ENCODE measurements around the gene GALNT13.
A peak's percentile ranks its signal among the peaks of the same experiment; 100 is the strongest.

Gene GALNT13

GRCh38 chr2:154447727-154448418, 576.2 kb downstream of the GALNT13 start:
- TF ChIP-seq, protein P1, sequence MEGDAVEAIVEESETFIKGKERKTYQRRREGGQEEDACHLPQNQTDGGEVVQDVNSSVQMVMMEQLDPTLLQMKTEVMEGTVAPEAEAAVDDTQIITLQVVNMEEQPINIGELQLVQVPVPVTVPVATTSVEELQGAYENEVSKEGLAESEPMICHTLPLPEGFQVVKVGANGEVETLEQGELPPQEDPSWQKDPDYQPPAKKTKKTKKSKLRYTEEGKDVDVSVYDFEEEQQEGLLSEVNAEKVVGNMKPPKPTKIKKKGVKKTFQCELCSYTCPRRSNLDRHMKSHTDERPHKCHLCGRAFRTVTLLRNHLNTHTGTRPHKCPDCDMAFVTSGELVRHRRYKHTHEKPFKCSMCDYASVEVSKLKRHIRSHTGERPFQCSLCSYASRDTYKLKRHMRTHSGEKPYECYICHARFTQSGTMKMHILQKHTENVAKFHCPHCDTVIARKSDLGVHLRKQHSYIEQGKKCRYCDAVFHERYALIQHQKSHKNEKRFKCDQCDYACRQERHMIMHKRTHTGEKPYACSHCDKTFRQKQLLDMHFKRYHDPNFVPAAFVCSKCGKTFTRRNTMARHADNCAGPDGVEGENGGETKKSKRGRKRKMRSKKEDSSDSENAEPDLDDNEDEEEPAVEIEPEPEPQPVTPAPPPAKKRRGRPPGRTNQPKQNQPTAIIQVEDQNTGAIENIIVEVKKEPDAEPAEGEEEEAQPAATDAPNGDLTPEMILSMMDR (IDR thresholded peaks at IDR 0.05; ENCODE audit: control insufficient read depth, insufficient read depth, low read depth, low read length, missing control alignments), result no peak
- no peak for DNase-seq (ENCODE audit: low read depth)
- no peak overlapping the region for H3K4me3 ChIP-seq (ENCODE audit: control insufficient read depth, low read depth, low read length)

DNA sequence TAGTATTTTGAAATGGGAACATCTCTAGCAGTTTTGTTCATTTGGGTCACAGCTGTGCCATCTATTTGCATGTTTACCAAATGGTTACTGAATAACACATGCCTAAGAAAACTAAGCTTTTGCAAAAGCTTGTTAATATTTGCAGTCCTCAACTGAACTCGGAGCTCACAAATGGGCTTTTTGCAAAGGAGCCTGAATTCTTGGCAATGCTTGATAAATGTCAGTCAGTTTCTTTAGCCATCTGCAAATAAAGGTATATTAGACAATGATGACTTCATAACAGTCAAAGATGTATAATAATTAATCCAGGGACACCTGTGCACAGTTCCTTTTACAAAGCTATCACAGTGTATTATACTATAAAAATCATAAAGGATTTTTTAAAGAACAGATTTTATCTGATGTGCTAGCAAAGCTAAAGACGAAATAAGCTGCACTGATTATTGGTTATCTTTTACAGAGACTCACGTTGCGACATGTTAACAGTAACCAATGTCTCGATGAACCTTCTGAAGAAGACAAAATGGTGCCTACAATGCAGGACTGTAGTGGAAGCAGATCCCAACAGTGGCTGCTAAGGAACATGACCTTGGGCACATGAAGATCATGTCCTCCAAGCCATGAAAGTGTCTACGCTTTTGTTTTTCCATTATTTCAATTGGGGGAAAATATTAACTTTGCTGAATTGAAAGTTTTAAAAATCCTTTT, 578.4 kb downstream of the GALNT13 start:
- DNase-seq (ENCODE audit: low read depth), result no peak
- no peak overlapping the region for H3K4me3 ChIP-seq (ENCODE audit: control insufficient read depth, low read depth, low read length)
- TF ChIP-seq, protein P1 (IDR thresholded peaks at IDR 0.05; ENCODE audit: control insufficient read depth, insufficient read depth, low read depth, low read length, missing control alignments), result no peak

DNA sequence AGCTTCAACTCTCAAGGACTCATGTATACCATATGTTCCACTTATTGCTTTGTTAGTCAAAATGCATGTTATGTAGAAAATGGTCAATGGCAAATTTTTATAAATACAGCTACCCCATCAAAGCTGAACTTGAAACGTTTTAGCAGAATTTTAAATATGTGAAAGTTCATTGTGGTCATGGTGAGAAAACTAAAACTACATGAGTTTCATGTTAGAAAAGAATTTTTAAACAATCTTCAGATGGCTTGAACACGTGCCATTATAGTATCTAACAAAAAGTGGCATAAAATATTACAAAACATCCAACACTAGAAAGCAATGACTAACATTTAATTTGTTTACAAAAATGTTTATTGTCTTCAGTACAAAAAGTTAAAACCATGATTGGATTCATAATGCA, 580.7 kb downstream of the GALNT13 start:
- H3K4me3 ChIP-seq (ENCODE audit: control insufficient read depth, low read depth, low read length), result no peak overlapping the region
- TF ChIP-seq, protein P1 (IDR thresholded peaks at IDR 0.05; ENCODE audit: control insufficient read depth, insufficient read depth, low read depth, low read length, missing control alignments), result no peak
- DNase-seq (ENCODE audit: low read depth), result no peak

GRCh38 chr2:154452906-154453493, 581.3 kb downstream of the GALNT13 start:
- H3K4me3 ChIP-seq (ENCODE audit: control insufficient read depth, low read depth, low read length), result no peak overlapping the region
- no peak for DNase-seq (ENCODE audit: low read depth)
- TF ChIP-seq, protein P1 (IDR thresholded peaks at IDR 0.05; ENCODE audit: control insufficient read depth, insufficient read depth, low read depth, low read length, missing control alignments), result peak; percentile 9

DNA sequence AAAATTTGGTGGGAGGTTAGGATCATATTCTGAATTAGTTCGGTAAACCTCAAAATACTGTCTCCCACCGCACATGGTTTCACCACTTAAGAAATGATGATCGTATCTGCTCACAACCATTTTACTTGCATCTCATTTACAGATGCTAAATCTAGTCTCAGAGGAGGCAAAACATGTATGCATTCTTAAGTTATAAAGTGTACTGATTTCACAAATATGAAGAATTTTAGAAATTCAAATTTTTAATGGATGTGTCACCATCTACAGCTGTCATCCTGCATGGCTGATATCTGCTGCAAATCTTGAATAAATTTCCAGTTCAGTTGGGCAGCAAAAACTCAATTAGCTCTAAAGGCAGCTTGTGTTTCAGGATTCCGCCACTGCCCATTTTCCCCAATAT, 583.4 kb downstream of the GALNT13 start:
- no peak for DNase-seq (ENCODE audit: low read depth)
- TF ChIP-seq, protein P1 (IDR thresholded peaks at IDR 0.05; ENCODE audit: control insufficient read depth, insufficient read depth, low read depth, low read length, missing control alignments), result no peak
- no peak overlapping the region for H3K4me3 ChIP-seq (ENCODE audit: control insufficient read depth, low read depth, low read length)

DNA sequence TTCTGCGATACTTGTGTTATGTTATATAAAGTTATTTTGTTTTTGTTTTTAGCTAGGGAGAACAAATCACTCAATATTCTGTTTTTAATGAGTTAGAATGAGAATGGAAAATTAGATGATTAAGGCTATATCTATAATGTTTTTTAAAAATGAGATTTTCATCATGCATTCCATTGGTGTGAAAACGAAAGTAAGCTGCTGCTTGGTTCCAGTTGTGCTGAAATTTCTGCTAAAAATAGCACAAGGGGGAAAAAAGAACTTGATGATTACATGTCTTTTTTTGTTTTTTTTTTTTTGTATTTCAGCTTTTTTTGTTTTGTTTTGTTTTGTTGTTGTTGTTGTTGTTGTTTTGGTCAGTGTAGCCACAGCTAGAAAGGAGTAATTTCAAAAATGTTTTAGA, 584.1 kb downstream of the GALNT13 start:
- TF ChIP-seq, protein P1 (IDR thresholded peaks at IDR 0.05; ENCODE audit: control insufficient read depth, insufficient read depth, low read depth, low read length, missing control alignments), result no peak
- no peak for DNase-seq (ENCODE audit: low read depth)
- H3K4me3 ChIP-seq (ENCODE audit: control insufficient read depth, low read depth, low read length), result peak overlapping the region; percentile 3; the same call in 1 of the 2 replicates
